ENCODE results near the gene SETMAR. TPM values are rescaled to one million over a fixed set of nuclear protein-coding genes. Genes with fewer than 3 reads are reported as not detected.

Gene SETMAR
- total and polyA plus RNA-seq, 4 donors: 8.1 to 22.5 (median 12.1) TPM

DNA sequence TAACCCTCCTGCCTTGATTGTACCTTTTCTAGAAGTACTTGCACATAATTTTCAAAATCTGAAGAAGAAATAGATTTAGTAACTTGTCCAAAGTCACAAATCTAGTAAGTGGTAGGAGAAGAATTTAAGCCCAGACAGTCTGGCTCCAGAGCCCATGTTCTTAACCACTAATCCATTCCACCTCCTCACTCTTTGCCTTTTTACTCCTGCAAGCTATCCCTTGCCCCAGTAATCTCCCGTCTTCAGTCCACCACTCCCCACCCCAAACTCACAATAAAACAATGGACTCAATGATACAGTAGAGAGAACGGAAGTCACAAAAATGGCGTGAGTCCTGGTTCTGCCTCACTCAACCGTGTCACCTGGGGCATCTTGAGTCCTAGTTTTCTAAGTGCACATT is 48.7 kb downstream of the SETMAR start:
- H3K9me3 ChIP-seq (ENCODE audit: control insufficient read depth in 4 of 4, insufficient read depth in 3 of 4, low read length in 3 of 4): no peaks in the 10 kb centered on the region
- H3K36me3 ChIP-seq (ENCODE audit: control insufficient read depth in 4 of 4, insufficient read depth in 4 of 4, low read length in 4 of 4): no peaks in the 10 kb centered on the region
- no peak overlapping the region for H3K4me3 ChIP-seq
- ATAC-seq (ENCODE audit: insufficient read depth, low FRiP score): no peak
- TF ChIP-seq, protein P1, sequence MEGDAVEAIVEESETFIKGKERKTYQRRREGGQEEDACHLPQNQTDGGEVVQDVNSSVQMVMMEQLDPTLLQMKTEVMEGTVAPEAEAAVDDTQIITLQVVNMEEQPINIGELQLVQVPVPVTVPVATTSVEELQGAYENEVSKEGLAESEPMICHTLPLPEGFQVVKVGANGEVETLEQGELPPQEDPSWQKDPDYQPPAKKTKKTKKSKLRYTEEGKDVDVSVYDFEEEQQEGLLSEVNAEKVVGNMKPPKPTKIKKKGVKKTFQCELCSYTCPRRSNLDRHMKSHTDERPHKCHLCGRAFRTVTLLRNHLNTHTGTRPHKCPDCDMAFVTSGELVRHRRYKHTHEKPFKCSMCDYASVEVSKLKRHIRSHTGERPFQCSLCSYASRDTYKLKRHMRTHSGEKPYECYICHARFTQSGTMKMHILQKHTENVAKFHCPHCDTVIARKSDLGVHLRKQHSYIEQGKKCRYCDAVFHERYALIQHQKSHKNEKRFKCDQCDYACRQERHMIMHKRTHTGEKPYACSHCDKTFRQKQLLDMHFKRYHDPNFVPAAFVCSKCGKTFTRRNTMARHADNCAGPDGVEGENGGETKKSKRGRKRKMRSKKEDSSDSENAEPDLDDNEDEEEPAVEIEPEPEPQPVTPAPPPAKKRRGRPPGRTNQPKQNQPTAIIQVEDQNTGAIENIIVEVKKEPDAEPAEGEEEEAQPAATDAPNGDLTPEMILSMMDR (IDR thresholded peaks at IDR 0.05; ENCODE audit: control extremely low read depth, extremely low read depth): no peak
- DNase-seq: no peak
- H3K27ac ChIP-seq (ENCODE audit: low read depth in 1 of 2, low read length in 1 of 2): no peak overlapping the region
- no peak overlapping the region for H3K9ac ChIP-seq (ENCODE audit: insufficient read depth in 1 of 2, low read length in 2 of 2)
- no peaks in the 10 kb centered on the region for H3K27me3 ChIP-seq (ENCODE audit: control insufficient read depth in 3 of 3, insufficient read depth in 3 of 3, low read length in 2 of 3)
- H3K4me1 ChIP-seq (ENCODE audit: control insufficient read depth in 5 of 5, insufficient read depth in 5 of 5, low read length in 5 of 5): peaks cover 0 to 20% (median 9%) of the 10 kb centered on the region in 5 donors
- 89 to 91% methylated on average over 4 of the region's 4 CpGs for WGBS, 2 donors

DNA sequence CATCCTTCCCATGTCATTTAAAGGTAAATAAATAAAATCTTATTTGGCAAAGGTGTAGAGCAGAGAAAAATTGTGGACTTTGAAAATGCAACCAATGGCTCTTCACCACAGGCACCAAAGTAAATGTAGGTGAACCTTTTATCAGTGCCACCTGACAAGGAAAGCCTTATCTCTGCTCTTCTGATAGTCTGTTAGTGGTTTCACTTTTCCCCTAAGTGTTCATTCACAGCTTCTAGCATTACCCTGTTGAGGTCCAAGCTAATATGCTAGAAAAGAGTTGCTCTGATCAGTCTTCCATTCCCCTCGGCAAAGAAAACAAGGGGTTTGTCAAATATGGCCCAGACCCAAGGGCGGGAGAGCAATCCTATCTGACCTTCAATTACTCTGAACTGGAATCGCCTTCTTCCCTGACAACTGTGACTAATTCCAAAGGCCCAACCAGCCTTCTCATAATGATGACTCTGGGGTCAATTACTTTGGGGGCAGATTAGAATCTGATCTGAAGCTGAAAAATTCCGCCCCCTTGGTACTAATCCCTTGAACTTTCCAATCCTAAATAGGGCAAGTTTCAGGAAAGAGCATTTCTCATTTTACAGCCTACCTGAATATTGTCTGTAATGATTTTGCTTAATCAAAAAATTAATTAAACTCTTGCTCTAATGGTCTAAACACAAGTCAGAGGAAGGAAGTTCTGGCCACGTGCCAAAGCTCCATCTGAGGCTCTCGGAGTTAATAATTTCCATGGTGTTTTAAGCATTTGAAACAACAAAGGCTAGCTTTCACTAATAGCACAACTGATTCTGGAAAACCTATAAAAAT is 52.4 kb downstream of the SETMAR start:
- 49 to 66% methylated on average over 6 of the region's 6 CpGs for WGBS, 2 donors
- Histone ChIP-seq H3K4me3 (no peak overlapping the region), H3K9me3 (ENCODE audit: control insufficient read depth in 4 of 4, insufficient read depth in 3 of 4, low read length in 3 of 4) (no peaks in the 10 kb centered on the region), H3K36me3 (ENCODE audit: control insufficient read depth in 4 of 4, insufficient read depth in 4 of 4, low read length in 4 of 4) (no peaks in the 10 kb centered on the region), H3K4me1 (ENCODE audit: control insufficient read depth in 5 of 5, insufficient read depth in 5 of 5, low read length in 5 of 5) (peaks cover 0 to 27% (median 9%) of the 10 kb centered on the region in 5 donors), H3K27ac (ENCODE audit: low read depth in 1 of 2, low read length in 1 of 2) (no peak overlapping the region), H3K27me3 (ENCODE audit: control insufficient read depth in 3 of 3, insufficient read depth in 3 of 3, low read length in 2 of 3) (no peaks in the 10 kb centered on the region), H3K9ac (ENCODE audit: insufficient read depth in 1 of 2, low read length in 2 of 2) (no peak overlapping the region)
- DNase-seq (peak; percentile 65 to 86 (median 77)), ATAC-seq (ENCODE audit: insufficient read depth, low FRiP score) (no peak)
- TF ChIP-seq, protein P1 (IDR thresholded peaks at IDR 0.05; ENCODE audit: control extremely low read depth, extremely low read depth): no peak

DNA sequence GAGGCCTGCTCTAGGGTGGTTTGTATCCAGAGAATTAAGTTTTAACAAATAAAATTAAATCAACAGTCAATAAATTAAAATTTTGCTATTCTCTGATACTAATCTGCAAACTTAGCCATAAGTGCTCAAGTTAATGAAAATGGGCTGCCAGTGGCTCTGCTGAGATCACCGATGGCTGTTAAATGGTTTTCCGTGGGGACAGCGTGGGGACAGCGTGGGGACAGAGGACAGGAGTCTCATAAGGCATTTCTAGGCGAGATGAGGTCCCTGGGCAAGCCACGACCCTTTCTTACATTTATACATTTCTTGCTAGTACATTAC is 53.0 kb downstream of the SETMAR start:
- peak in 1 of 3 donors; percentile 16 for DNase-seq
- Histone ChIP-seq H3K9me3 (ENCODE audit: control insufficient read depth in 4 of 4, insufficient read depth in 3 of 4, low read length in 3 of 4) (no peaks in the 10 kb centered on the region), H3K27ac (ENCODE audit: low read depth in 1 of 2, low read length in 1 of 2) (no peak overlapping the region), H3K36me3 (ENCODE audit: control insufficient read depth in 4 of 4, insufficient read depth in 4 of 4, low read length in 4 of 4) (no peaks in the 10 kb centered on the region), H3K27me3 (ENCODE audit: control insufficient read depth in 3 of 3, insufficient read depth in 3 of 3, low read length in 2 of 3) (no peaks in the 10 kb centered on the region), H3K4me3 (no peak overlapping the region), H3K4me1 (ENCODE audit: control insufficient read depth in 5 of 5, insufficient read depth in 5 of 5, low read length in 5 of 5) (peaks cover 0 to 26% (median 9%) of the 10 kb centered on the region in 5 donors), H3K9ac (ENCODE audit: insufficient read depth in 1 of 2, low read length in 2 of 2) (no peak overlapping the region)
- WGBS, 2 donors: 88% methylated on average over 6 of the region's 6 CpGs
- TF ChIP-seq, protein P1 (IDR thresholded peaks at IDR 0.05; ENCODE audit: control extremely low read depth, extremely low read depth): no peak
- no peak for ATAC-seq (ENCODE audit: insufficient read depth, low FRiP score)
